GM13976 (cell line): ENCODE measurements around the gene STAT5A.
A peak's percentile ranks its signal among the peaks of the same experiment; 100 is the strongest.

Experiments used
- DNase-seq: peaks from one replicate; pipeline ENCODE4 v3.0.0; 2012; ENCODE audit warnings: low spot score
- in situ Hi-C: fragments of 300-500 bp; cut with MboI; formaldehyde crosslinking; loops from one replicate; pipeline ENCODE4 v1.12.0; 2022; ENCODE audit warnings: low sequenced_read_pairs, mixed read lengths, inconsistent platforms; ENCODE audit not compliant: unreplicated experiment
- TF ChIP-seq, protein P1 (sequence below): IDR thresholded peaks from 2 replicates; pipeline ENCODE4 v1.5.1; 2012; ENCODE audit warnings: borderline replicate concordance, mild to moderate bottlenecking; ENCODE audit not compliant: insufficient read depth; ENCODE audit errors: extremely low read depth, missing control alignments, control extremely low read depth

STAT5A gene

DNA sequence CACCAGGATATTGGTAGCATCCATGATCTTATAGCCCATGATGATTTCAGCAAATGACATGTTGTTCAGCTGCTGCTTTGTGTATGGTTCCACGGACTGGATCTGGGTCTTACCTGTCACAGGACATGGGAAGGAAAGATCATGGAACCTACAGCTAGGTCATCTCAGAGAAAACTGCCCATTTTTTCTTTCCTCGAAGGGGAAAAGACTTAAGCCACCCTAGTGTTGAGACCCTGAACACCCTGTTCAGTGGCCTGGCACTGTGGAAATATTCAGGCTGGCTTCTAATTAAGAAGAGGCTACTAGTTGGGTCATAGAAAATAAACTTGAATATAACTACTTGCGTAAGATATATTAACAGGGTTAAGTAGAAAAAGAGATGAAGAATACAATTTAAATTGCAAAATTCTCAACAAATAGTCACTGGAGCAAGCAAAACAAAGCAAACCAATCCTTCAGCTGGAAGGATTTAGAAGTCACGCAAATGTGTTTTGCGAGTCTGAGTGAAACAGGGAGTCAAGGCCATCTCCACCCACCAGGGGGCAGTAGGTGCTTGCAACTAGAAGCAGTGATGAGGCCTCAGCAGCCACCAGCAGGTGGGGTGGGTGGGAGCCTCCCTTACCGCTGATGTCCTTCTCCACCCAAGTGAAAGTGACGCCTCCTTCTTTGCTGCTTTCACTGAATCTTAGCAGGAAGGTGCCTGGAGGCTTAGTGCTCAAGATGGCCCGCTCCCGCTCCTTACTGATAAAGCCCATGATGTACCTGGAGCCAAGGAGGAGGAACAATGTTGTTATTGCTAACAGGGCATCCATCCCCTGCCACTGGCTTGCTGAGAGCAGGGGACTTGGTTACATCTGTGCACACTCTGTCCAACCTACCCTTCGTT is 34.3 kb downstream of the STAT5A start:
- in situ Hi-C loops = loop anchor here (5.0 kb wide), 2 partner anchors 85 to 205 kb away; no protein-coding TSS in a partner anchor
- TF ChIP-seq, protein P1, sequence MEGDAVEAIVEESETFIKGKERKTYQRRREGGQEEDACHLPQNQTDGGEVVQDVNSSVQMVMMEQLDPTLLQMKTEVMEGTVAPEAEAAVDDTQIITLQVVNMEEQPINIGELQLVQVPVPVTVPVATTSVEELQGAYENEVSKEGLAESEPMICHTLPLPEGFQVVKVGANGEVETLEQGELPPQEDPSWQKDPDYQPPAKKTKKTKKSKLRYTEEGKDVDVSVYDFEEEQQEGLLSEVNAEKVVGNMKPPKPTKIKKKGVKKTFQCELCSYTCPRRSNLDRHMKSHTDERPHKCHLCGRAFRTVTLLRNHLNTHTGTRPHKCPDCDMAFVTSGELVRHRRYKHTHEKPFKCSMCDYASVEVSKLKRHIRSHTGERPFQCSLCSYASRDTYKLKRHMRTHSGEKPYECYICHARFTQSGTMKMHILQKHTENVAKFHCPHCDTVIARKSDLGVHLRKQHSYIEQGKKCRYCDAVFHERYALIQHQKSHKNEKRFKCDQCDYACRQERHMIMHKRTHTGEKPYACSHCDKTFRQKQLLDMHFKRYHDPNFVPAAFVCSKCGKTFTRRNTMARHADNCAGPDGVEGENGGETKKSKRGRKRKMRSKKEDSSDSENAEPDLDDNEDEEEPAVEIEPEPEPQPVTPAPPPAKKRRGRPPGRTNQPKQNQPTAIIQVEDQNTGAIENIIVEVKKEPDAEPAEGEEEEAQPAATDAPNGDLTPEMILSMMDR = peak; percentile 99
- DNase-seq = peak; percentile 88

- in situ Hi-C loops = loop anchor here (5.0 kb wide), 2 partner anchors 84 to 204 kb away; no protein-coding TSS in a partner anchor
- no peak for DNase-seq
- TF ChIP-seq, protein P1 = no peak
Measured at GRCh38 chr17:42323268-42323773, 35.0 kb downstream of the STAT5A start.

DNA sequence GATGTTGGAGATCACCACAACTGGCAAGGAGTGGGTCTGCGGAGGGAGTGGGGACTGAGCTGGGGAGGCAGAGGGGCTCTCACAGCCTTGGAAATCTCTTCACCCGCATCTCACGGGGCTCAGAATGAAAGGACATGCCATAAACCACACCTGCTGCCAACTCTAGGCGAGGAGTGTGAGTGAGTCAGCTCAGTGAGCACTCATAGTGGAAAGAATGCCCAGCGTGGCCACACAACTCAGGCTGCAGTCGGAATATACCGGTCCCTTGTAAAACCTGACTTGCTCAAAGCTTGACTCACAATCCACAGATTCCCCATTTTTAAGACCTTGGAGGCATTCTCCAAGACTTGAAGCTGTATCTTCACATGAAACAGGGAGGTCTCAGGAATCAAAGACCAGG is 36.7 kb downstream of the STAT5A start:
- in situ Hi-C loops = no loop called here
- DNase-seq = no peak
- TF ChIP-seq, protein P1 = no peak

DNA sequence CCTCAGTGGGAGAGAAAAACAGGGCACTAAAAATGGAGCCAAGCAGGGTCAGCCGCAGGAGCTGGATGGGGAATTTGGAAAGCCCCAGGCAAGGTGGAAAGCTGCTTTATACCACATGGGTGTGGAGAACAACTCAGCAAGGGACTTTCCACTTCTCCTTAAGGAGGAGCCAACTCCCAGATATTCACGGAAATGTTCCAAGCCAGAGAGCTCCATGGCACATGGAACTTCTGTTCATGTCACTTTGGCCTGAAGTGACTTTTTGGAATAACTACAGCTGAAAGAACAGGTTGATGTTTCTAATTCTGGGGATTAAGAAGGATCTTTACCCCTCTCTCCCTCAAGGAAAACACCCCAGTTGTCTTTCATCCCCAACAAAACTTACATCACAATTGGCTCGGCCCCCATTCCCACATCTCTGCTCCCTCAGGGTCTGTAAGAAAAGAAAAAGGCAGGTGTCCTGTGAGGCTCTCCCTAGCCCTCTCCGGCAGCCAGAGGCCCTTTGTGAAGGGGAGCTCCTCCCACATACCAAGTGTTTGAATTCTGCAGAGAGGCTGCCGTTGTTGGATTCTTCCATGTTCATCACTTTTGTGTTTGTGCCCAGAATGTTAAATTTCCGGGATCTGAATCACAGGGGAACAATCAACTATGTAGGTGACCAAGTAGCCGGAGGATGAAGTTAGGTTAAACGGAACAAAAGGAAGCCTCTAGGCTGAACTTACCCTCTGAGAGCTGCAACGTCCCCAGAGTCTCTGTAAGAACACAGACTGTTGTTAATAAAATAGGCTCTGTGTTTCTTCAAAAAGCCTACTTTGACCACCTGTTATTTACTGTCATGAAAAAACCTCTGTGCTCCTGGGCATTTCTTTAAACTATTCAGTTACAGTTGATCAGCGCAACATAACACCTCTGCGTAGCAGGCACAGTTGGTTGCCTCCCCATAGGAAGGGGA is 41.0 kb downstream of the STAT5A start:
- DNase-seq = no peak
- in situ Hi-C loops = no loop called here
- TF ChIP-seq, protein P1 = no peak

- in situ Hi-C loops = no loop called here
- no peak for DNase-seq
- TF ChIP-seq, protein P1 = no peak
Measured at GRCh38 chr17:42333053-42333452, 44.8 kb downstream of the STAT5A start.

DNA sequence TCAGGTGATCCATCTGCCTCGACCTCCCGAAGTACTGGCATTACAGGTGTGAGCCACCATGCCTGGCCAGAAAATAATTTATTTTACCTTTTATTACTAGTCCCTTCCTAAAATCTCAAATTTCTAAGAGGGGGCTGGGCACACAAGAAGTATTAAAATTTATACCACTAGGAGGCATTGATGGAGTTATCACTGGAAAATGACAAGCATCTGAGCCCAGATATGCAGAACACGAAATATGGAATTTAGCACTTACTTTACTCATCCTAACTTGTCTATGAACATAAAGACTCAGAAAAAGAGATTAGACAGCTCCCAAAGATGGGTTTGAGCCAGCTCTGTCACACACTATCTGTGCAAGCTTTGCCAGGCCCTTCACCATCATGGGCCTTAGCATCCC is 46.4 kb downstream of the STAT5A start:
- in situ Hi-C loops = no loop called here
- no peak for DNase-seq
- TF ChIP-seq, protein P1 = no peak
